DOHH2 (cell line): Measurements from ENCODE around the gene VARS2.
"Not testable (repeated sequence)": the region's sequence is repeated elsewhere in the genome, so short reads cannot be mapped to it uniquely, and the experiment has no call there.

ENCODE experiments used
- EZH2phosphoT487 ChIP-seq: fragments of 200-600 bp; sonication (generic); IDR thresholded peaks from 2 replicates; pipeline ENCODE4 v1.6.1; 2017; ENCODE audit warnings: borderline replicate concordance, mild to moderate bottlenecking, antibody characterized with exemption, low read length, moderate library complexity, mixed read lengths
- TF ChIP-seq, protein P1 (sequence below): fragments of 200-600 bp; sonication (generic); IDR thresholded peaks from one replicate; pipeline ENCODE4 v1.5.1; 2014; ENCODE audit warnings: antibody characterized with exemption, mild to moderate bottlenecking, low read depth, low read length; ENCODE audit not compliant: poor library complexity, severe bottlenecking

DNA sequence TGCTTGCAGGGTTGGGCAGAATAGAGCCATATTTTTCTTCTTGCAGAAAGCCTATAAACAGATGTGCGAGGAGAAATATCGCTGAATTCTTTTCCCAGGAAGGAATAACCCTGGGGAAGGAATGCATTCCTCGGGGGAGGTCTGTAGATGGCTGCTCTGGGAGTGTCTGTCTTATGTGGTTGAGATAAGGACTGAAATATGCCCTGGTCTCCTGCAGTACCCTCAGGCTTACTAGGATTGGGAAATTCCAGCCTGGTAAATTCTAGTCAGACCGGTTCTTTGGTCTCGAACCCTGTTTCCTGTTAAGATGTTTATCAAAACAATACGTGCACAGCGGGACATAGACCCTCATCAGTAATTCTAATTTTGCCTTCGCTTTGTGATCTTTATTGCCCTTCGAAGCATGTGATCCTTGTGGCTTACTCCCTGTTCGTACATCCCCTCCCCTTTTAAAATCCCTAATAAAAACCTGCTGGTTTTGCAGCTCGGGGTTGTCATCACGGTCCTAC is 44.7 kb upstream of the VARS2 start:
- TF ChIP-seq, protein P1, sequence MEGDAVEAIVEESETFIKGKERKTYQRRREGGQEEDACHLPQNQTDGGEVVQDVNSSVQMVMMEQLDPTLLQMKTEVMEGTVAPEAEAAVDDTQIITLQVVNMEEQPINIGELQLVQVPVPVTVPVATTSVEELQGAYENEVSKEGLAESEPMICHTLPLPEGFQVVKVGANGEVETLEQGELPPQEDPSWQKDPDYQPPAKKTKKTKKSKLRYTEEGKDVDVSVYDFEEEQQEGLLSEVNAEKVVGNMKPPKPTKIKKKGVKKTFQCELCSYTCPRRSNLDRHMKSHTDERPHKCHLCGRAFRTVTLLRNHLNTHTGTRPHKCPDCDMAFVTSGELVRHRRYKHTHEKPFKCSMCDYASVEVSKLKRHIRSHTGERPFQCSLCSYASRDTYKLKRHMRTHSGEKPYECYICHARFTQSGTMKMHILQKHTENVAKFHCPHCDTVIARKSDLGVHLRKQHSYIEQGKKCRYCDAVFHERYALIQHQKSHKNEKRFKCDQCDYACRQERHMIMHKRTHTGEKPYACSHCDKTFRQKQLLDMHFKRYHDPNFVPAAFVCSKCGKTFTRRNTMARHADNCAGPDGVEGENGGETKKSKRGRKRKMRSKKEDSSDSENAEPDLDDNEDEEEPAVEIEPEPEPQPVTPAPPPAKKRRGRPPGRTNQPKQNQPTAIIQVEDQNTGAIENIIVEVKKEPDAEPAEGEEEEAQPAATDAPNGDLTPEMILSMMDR = not testable (repeated sequence)
- TF ChIP-seq EZH2phosphoT487 = not testable (repeated sequence)
